CD14-positive monocyte (primary cell): ENCODE data around the gene TMEM101. TPM values are rescaled to one million over a fixed set of nuclear protein-coding genes. Genes with fewer than 3 reads are reported as not detected.

Experiments
- DNase-seq, 3 donors: peaks; one replicate each; pipeline ENCODE4 v3.0.0-alpha.2; 2011 to 2022
- H2AFZ ChIP-seq: 2 replicates; pipeline ENCODE4 v1.6.0; 2012; ENCODE audit warnings: mild to moderate bottlenecking, low read depth, low read length, inconsistent platforms; ENCODE audit not compliant: insufficient read depth, poor library complexity, severe bottlenecking
- H3K27ac ChIP-seq, 2 donors: 1 replicate in 1 of 2; 2 replicates in 1 of 2; pipeline ENCODE4 v1.5.1; 2012 to 2013; ENCODE audit warnings: low read length in 2 of 2, control low read depth in 1 of 2, inconsistent platforms in 1 of 2, low read depth in 1 of 2, mild to moderate bottlenecking in 1 of 2
- H3K27me3 ChIP-seq, 2 donors: one replicate each; pipeline versions ENCODE4 v1.6.0 to v1.6.1; 2011 to 2013; ENCODE audit warnings: low read length in 2 of 2; ENCODE audit not compliant: control insufficient read depth in 2 of 2, insufficient read depth in 2 of 2
- H3K36me3 ChIP-seq, 2 donors: replicated peaks in 1 of 2; 1 replicate in 1 of 2; 2 replicates in 1 of 2; pipeline versions ENCODE4 v1.5.1 to v1.6.1; 2012 to 2013; ENCODE audit warnings: low read length in 2 of 2, control low read depth in 1 of 2, inconsistent platforms in 1 of 2, mild to moderate bottlenecking in 1 of 2; ENCODE audit not compliant: insufficient read depth in 2 of 2, control insufficient read depth in 1 of 2
- H3K4me1 ChIP-seq, 2 donors: 1 replicate in 1 of 2; 2 replicates in 1 of 2; pipeline versions ENCODE4 v1.5.1 to v1.6.1; 2012 to 2013; ENCODE audit warnings: low read length in 2 of 2, control low read depth in 1 of 2, inconsistent platforms in 1 of 2, mild to moderate bottlenecking in 1 of 2, moderate library complexity in 1 of 2; ENCODE audit not compliant: insufficient read depth in 2 of 2, control insufficient read depth in 1 of 2
- H3K4me2 ChIP-seq: replicated peaks from 2 replicates; pipeline ENCODE3; 2012; ENCODE audit warnings: low read length, moderate library complexity, mild to moderate bottlenecking; ENCODE audit not compliant: poor library complexity, severe bottlenecking; ENCODE audit errors: extremely low read depth
- H3K4me3 ChIP-seq, 3 experiments: fragments of 200-600 bp in 1 of 3; sonication (generic) in 1 of 3; replicated peaks in 1 of 3; 1 replicate in 2 of 3; 2 replicates in 1 of 3; pipeline ENCODE4 v1.5.1; 2011 to 2013; ENCODE audit warnings: low read length in 3 of 3, mild to moderate bottlenecking in 3 of 3, control low read depth in 2 of 3, low read depth in 2 of 3, inconsistent platforms in 1 of 3, moderate library complexity in 1 of 3
- H3K79me2 ChIP-seq: 2 replicates; pipeline ENCODE4 v1.6.0; 2012; ENCODE audit warnings: mild to moderate bottlenecking, control low read depth, inconsistent platforms, low read length, moderate library complexity; ENCODE audit not compliant: insufficient read depth
- H3K9ac ChIP-seq: 2 replicates; pipeline ENCODE4 v1.6.0; 2017; ENCODE audit warnings: low read length, mild to moderate bottlenecking; ENCODE audit not compliant: insufficient read depth, poor library complexity, severe bottlenecking
- H3K9me3 ChIP-seq, 2 donors: replicated peaks in 1 of 2; 1 replicate in 1 of 2; 2 replicates in 1 of 2; pipeline versions ENCODE4 v1.5.1 to v1.6.1; 2012 to 2013; ENCODE audit warnings: low read length in 2 of 2, control low read depth in 1 of 2; ENCODE audit not compliant: control insufficient read depth in 1 of 2, insufficient read depth in 1 of 2
- H4K20me1 ChIP-seq: 2 replicates; pipeline ENCODE4 v1.6.0; 2012; ENCODE audit warnings: mild to moderate bottlenecking, low read length, control low read depth, moderate library complexity; ENCODE audit not compliant: insufficient read depth
- H3K27ac Mint-ChIP-seq, 7 donors: one replicate each; pipeline ENCODE4 v1.8.0; 2020; ENCODE audit warnings: mild to moderate bottlenecking in 7 of 7, mixed read lengths in 7 of 7, moderate library complexity in 6 of 7, inconsistent platforms in 2 of 7
- H3K27me3 Mint-ChIP-seq, 3 donors: one replicate each; pipeline ENCODE4 v1.8.0; 2021 to 2022; ENCODE audit warnings: low read depth in 3 of 3, mild to moderate bottlenecking in 3 of 3, mixed read lengths in 3 of 3, moderate library complexity in 3 of 3, inconsistent platforms in 1 of 3
- H3K36me3 Mint-ChIP-seq, 2 donors: one replicate each; pipeline ENCODE4 v1.8.0; 2020; ENCODE audit warnings: mixed read lengths in 2 of 2, inconsistent platforms in 1 of 2, mild to moderate bottlenecking in 1 of 2
- H3K4me1 Mint-ChIP-seq: one replicate; pipeline ENCODE4 v1.8.0; 2020; ENCODE audit warnings: mild to moderate bottlenecking, mixed read lengths
- H3K4me3 Mint-ChIP-seq, 2 donors: one replicate each; pipeline ENCODE4 v1.8.0; 2020; ENCODE audit warnings: mild to moderate bottlenecking in 2 of 2, mixed read lengths in 2 of 2, moderate library complexity in 1 of 2
- H3K9me3 Mint-ChIP-seq, 7 donors: one replicate each; pipeline ENCODE4 v1.8.0; 2020 to 2022; ENCODE audit warnings: mixed read lengths in 7 of 7, mild to moderate bottlenecking in 6 of 7, moderate library complexity in 6 of 7, inconsistent platforms in 2 of 7
- CTCF ChIP-seq: fragments of 200-600 bp; IDR thresholded peaks from one replicate; pipeline ENCODE4 v1.8.0; 2022; ENCODE audit warnings: antibody characterized with exemption, mild to moderate bottlenecking
- WGBS: methylation state at CpG from one replicate; pipeline ENCODE4 v1.1.5; 2013; ENCODE audit warnings: missing lambda C conversion rate; ENCODE audit not compliant: insufficient coverage; 5-methylcytosine and 5-hydroxymethylcytosine counted together
- intact Hi-C, 2 donors: fragments of 100-400 bp; cut with micrococcal nuclease; formaldehyde crosslinking; loops; one replicate each; pipeline versions ENCODE4 v1.15.0 to v1.15.1; 2023
- polyA plus RNA-seq, 3 donors: library from polyadenylated mRNA; depleted of rRNA in 1 of 3; unstranded in 2 of 3; stranded (reverse) in 1 of 3; fragments of 300-500 nt in 2 of 3; fragments of >200 nt in 1 of 3; fragmentation: Illumina TruSeq in 2 of 3; gene quantifications; 1 replicate in 2 of 3; 2 replicates in 1 of 3; pipeline ENCODE4 v1.2.3, GENCODE V29; 2012 to 2021

Gene TMEM101
- polyA plus RNA-seq, 3 donors: 17.3 to 41.4 (median 33.6) TPM

GRCh38 chr17:44045486-44045885, 30.7 kb upstream of the TMEM101 start:
- peaks cover 2 to 9% (median 4%) of the 10 kb centered on the region in 7 donors for H3K9me3 Mint-ChIP-seq
- Histone ChIP-seq H3K36me3 (peaks cover 21 to 38% of the 10 kb centered on the region in 2 donors), H3K9me3 (no peaks in the 10 kb centered on the region), H3K4me1 (peaks cover 29 to 40% of the 10 kb centered on the region in 2 donors), H3K27me3 (no peaks in the 10 kb centered on the region), H3K9ac (no peak overlapping the region), H3K4me3 (no peak overlapping the region), H3K79me2 (peaks cover 63% of the 10 kb centered on the region), H2AFZ (no peak overlapping the region), H3K27ac (no peak overlapping the region), H4K20me1 (peaks cover 48% of the 10 kb centered on the region), H3K4me2 (no peak overlapping the region)
- peaks cover 0 to 2% (median 0%) of the 10 kb centered on the region in 3 donors for H3K27me3 Mint-ChIP-seq
- DNase-seq: no peak
- peak overlapping the region in 3 of 7 donors; percentile 21 to 50 (median 45) for H3K27ac Mint-ChIP-seq
- no peak for TF ChIP-seq CTCF
- H3K36me3 Mint-ChIP-seq: peaks cover 22 to 40% of the 10 kb centered on the region in 2 donors
- no peak overlapping the region for H3K4me3 Mint-ChIP-seq
- intact Hi-C loops: no loop called here
- H3K4me1 Mint-ChIP-seq: peaks cover 37% of the 10 kb centered on the region
- 100% methylated on average over 2 of the region's 4 CpGs for WGBS

- TF ChIP-seq CTCF: no peak
- Histone ChIP-seq H3K4me3 (peak overlapping the region in 1 of 3 experiments; percentile 38), H3K27me3 (no peaks in the 10 kb centered on the region), H3K79me2 (peaks cover 60% of the 10 kb centered on the region), H3K9ac (peak overlapping the region; percentile 49), H3K27ac (peak overlapping the region in 1 of 2 donors; percentile 84), H3K36me3 (peaks cover 20 to 35% of the 10 kb centered on the region in 2 donors), H3K4me1 (peaks cover 29 to 40% of the 10 kb centered on the region in 2 donors), H3K9me3 (no peaks in the 10 kb centered on the region), H2AFZ (no peak overlapping the region), H3K4me2 (peak overlapping the region; percentile 53), H4K20me1 (peaks cover 53% of the 10 kb centered on the region)
- H3K27ac Mint-ChIP-seq: peak overlapping the region; percentile 75 to 96 (median 89)
- DNase-seq: peak in 2 of 3 donors; percentile 19 to 39
- peaks cover 0 to 2% (median 0%) of the 10 kb centered on the region in 3 donors for H3K27me3 Mint-ChIP-seq
- H3K36me3 Mint-ChIP-seq: peaks cover 21 to 37% of the 10 kb centered on the region in 2 donors
- peaks cover 2 to 9% (median 4%) of the 10 kb centered on the region in 7 donors for H3K9me3 Mint-ChIP-seq
- intact Hi-C loops: loop anchor here (5.0 kb wide), 2 partner anchors 37 to 102 kb away; partner anchors contain the start of gene PPY (in 1 of the 2)
- no peak overlapping the region for H3K4me3 Mint-ChIP-seq
- no CpG with 5 or more reads among the region's 1 CpG for WGBS
- H3K4me1 Mint-ChIP-seq: peaks cover 37% of the 10 kb centered on the region
These were observed 29.3 kb upstream of the TMEM101 start for GRCh38 chr17:44044071-44044470.
